Bronchial epithelial cell (primary cell): ENCODE results near the gene FSCN2. TPM values are rescaled to one million over a fixed set of nuclear protein-coding genes. Genes with fewer than 3 reads are reported as not detected.

ENCODE experiments used
- DNase-seq: peaks from one replicate; pipeline ENCODE4 v3.0.0-alpha.2; 2010; ENCODE audit warnings: low read depth
- FAIRE-seq: peaks from 2 replicates; lab custom pipeline; 2011; peaks lifted over from hg19 to GRCh38; lab: Jason Lieb, UNC
- H3K27me3 ChIP-seq: 2 replicates; pipeline ENCODE4 v1.5.1; 2011; ENCODE audit warnings: low read length; ENCODE audit not compliant: control insufficient read depth, insufficient read depth
- H3K36me3 ChIP-seq: 2 replicates; pipeline ENCODE4 v1.5.1; 2011; ENCODE audit warnings: low read length; ENCODE audit not compliant: control insufficient read depth, insufficient read depth
- H3K4me3 ChIP-seq: 2 replicates; pipeline ENCODE4 v1.5.1; 2011; ENCODE audit warnings: mild to moderate bottlenecking, low read depth, low read length, control low read depth
- total RNA-seq: library from RNA; depleted of rRNA; stranded (reverse); fragments of >200 nt; gene quantifications from 2 replicates; pipeline ENCODE4 v1.2.1, GENCODE V29; 2014
- TF ChIP-seq, protein P1 (sequence below): IDR thresholded peaks from 2 replicates; pipeline ENCODE4 v1.5.1; 2011; ENCODE audit warnings: mild to moderate bottlenecking, moderate library complexity, low read length, control low read depth, inconsistent platforms; ENCODE audit not compliant: insufficient read depth, severe bottlenecking

Gene FSCN2
- total RNA-seq, 1 donor from 2014 or later, result 1.3 TPM

DNA sequence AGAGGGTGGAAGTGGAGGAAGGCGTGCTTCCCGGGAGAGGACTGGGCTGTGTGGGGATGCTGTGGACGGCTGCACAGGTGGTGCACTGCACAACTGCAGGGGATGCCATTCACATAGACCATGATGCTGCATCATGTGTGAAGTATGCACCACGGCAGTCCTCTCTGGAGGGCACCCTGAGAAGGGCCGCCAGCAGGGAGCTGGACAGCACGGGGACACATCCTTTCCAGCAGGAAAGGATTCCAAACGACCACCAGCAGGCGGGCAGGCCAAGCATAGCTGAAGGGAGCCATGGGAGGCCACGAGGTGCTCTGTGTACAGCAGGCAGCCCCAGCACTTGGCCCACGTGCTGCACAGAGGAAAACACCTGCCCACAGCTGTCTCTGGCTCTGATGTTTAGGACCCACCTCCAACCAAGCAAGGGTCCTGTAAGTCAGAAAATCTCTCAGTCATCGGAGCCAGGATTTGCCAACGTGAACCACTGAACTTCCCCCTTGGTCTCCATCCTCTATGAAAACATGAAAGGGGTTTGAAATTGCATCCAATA, 25.6 kb upstream of the FSCN2 start:
- no peak for DNase-seq
- FAIRE-seq, result no peak
- H3K27me3 ChIP-seq, result no peaks in the 10 kb centered on the region

GRCh38 chr17:81503619-81504018, 24.6 kb upstream of the FSCN2 start:
- TF ChIP-seq, protein P1, sequence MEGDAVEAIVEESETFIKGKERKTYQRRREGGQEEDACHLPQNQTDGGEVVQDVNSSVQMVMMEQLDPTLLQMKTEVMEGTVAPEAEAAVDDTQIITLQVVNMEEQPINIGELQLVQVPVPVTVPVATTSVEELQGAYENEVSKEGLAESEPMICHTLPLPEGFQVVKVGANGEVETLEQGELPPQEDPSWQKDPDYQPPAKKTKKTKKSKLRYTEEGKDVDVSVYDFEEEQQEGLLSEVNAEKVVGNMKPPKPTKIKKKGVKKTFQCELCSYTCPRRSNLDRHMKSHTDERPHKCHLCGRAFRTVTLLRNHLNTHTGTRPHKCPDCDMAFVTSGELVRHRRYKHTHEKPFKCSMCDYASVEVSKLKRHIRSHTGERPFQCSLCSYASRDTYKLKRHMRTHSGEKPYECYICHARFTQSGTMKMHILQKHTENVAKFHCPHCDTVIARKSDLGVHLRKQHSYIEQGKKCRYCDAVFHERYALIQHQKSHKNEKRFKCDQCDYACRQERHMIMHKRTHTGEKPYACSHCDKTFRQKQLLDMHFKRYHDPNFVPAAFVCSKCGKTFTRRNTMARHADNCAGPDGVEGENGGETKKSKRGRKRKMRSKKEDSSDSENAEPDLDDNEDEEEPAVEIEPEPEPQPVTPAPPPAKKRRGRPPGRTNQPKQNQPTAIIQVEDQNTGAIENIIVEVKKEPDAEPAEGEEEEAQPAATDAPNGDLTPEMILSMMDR, result no peak
- H3K4me3 ChIP-seq, result no peak overlapping the region
- DNase-seq (no peak), FAIRE-seq (no peak)
- H3K36me3 ChIP-seq, result no peaks in the 10 kb centered on the region
- no peaks in the 10 kb centered on the region for H3K27me3 ChIP-seq

More for the DNA sequence above, 25.6 kb upstream of the FSCN2 start:
- Histone ChIP-seq H3K36me3 (no peaks in the 10 kb centered on the region), H3K4me3 (no peak overlapping the region)
- TF ChIP-seq, protein P1, result no peak

DNA sequence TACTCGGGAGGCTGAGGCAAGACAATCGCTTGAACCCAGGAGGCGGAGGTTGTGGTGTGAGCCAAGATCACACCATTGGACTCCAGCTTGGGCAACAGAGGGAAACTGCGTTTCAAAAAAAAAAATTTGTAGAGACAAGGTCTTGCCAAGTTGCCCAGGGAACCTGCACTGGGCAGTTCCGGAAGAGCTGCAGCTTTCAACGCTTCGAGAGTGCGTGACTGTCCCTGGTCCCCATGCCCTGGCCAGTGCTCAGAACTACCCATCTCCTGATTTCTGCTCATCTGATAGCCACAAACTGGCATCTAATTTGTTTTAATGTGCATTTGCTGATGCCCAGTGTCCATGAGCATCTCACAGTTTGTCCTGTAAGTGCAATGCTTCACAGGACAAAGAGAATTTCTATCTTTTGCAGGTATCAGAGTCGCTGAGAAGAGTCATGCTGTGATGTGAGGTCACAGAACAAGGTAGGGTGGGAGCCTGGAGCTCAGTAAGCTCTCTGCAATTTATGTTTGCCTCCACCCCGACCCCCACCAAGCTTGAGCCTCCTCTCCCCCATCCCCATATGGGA, 19.5 kb upstream of the FSCN2 start:
- TF ChIP-seq, protein P1, result no peak
- H3K4me3 ChIP-seq, result no peak overlapping the region
- DNase-seq (peak; percentile 76), FAIRE-seq (peak; percentile 7)
- no peaks in the 10 kb centered on the region for H3K27me3 ChIP-seq
- H3K36me3 ChIP-seq, result peaks cover 20% of the 10 kb centered on the region

- FAIRE-seq (no peak), DNase-seq (peak; percentile 63)
- Histone ChIP-seq H3K27me3 (no peaks in the 10 kb centered on the region), H3K36me3 (peaks cover 20% of the 10 kb centered on the region), H3K4me3 (no peak overlapping the region)
- TF ChIP-seq, protein P1, result no peak
Measured at GRCh38 chr17:81509207-81509971, 18.8 kb upstream of the FSCN2 start.

GRCh38 chr17:81509972-81510784, 18.0 kb upstream of the FSCN2 start:
- Histone ChIP-seq H3K27me3 (no peaks in the 10 kb centered on the region), H3K36me3 (peaks cover 20% of the 10 kb centered on the region), H3K4me3 (peak overlapping the region; percentile 98)
- TF ChIP-seq, protein P1, result no peak
- FAIRE-seq (no peak), DNase-seq (no peak)
